SK-N-SH (cell line): ENCODE measurements around the gene BCL6B. TPM values are rescaled to one million over a fixed set of nuclear protein-coding genes. Genes with fewer than 3 reads are reported as not detected.

Experiments used
- CTCF ChIA-PET: fragments of 300-600, 350-600 bp; formaldehyde crosslinking; extraction: SDS; loops from one replicate; lab custom pipeline; 2021; lab: Yijun Ruan, JAX
- POLR2A ChIA-PET: fragments of 350-600 bp; sonication (Branson Sonifier 250); formaldehyde crosslinking; extraction: SDS; loops from one replicate; lab custom pipeline; 2020; ENCODE audit warnings: antibody characterized with exemption, inconsistent platforms; lab: Yijun Ruan, JAX
- DNase-seq: peaks from one replicate; pipeline ENCODE4 v3.0.0; 2012
- H2AFZ ChIP-seq: fragments of 200-600 bp; sonication (generic); 2 replicates; pipeline ENCODE4 v1.8.1; 2016; ENCODE audit warnings: antibody characterized with exemption, mild to moderate bottlenecking, low read depth
- H3F3A ChIP-seq: fragments of 200-600 bp; sonication (generic); replicated peaks from 2 replicates; pipeline ENCODE3; 2016; ENCODE audit warnings: antibody characterized with exemption, mild to moderate bottlenecking; ENCODE audit not compliant: insufficient read depth
- H3K27ac ChIP-seq, 2 experiments: fragments of 200-500 bp in 1 of 2; fragments of 200-600 bp in 1 of 2; sonication (Bioruptor generic) in 1 of 2; sonication (generic), shearing (Covaris generic) in 1 of 2; 2 replicates each; pipeline versions ENCODE4 v1.5.1 to v1.6.1; 2014 to 2016; ENCODE audit warnings: low read depth in 2 of 2, inconsistent platforms in 1 of 2, low read length in 1 of 2, mild to moderate bottlenecking in 1 of 2, mixed read lengths in 1 of 2
- H3K27me3 ChIP-seq: fragments of 200-600 bp; sonication (generic), shearing (Covaris generic); 2 replicates; pipeline ENCODE4 v1.6.1; 2016; ENCODE audit warnings: mixed run types; ENCODE audit not compliant: insufficient read depth
- H3K36me3 ChIP-seq, 2 experiments: fragments of 200-500 bp in 1 of 2; fragments of 200-600 bp in 1 of 2; sonication (Bioruptor generic) in 1 of 2; sonication (generic) in 1 of 2; replicated peaks in 1 of 2; 2 replicates each; pipeline versions ENCODE3 to v1.5.1; 2014 to 2016; ENCODE audit warnings: low read length in 1 of 2, mild to moderate bottlenecking in 1 of 2; ENCODE audit not compliant: insufficient read depth in 2 of 2, control insufficient read depth in 1 of 2
- H3K4me1 ChIP-seq, 2 experiments: fragments of 200-500 bp in 1 of 2; fragments of 200-600 bp in 1 of 2; sonication (Bioruptor generic) in 1 of 2; sonication (generic), shearing (Covaris generic) in 1 of 2; 2 replicates each; pipeline versions ENCODE4 v1.5.1 to v1.6.1; 2014 to 2016; ENCODE audit warnings: low read depth in 1 of 2, low read length in 1 of 2, mixed run types in 1 of 2; ENCODE audit not compliant: insufficient read depth in 2 of 2, control insufficient read depth in 1 of 2
- H3K4me2 ChIP-seq: fragments of 200-600 bp; sonication (generic), shearing (Covaris generic); 2 replicates; pipeline ENCODE4 v1.6.1; 2017; ENCODE audit warnings: mixed run types
- H3K4me3 ChIP-seq, 2 experiments: fragments of 200-500 bp in 1 of 2; fragments of 200-600 bp in 1 of 2; sonication (Bioruptor generic) in 1 of 2; sonication (generic), shearing (Covaris generic) in 1 of 2; 2 replicates each; pipeline versions ENCODE4 v1.5.1 to v1.8.1; 2014 to 2016; ENCODE audit warnings: low read depth in 2 of 2, inconsistent platforms in 1 of 2, low read length in 1 of 2, mild to moderate bottlenecking in 1 of 2, mixed read lengths in 1 of 2, moderate library complexity in 1 of 2
- H3K79me2 ChIP-seq: fragments of 200-600 bp; sonication (generic); 2 replicates; pipeline ENCODE4 v1.8.1; 2017; ENCODE audit warnings: mild to moderate bottlenecking; ENCODE audit not compliant: insufficient read depth
- H3K9ac ChIP-seq: fragments of 200-600 bp; sonication (generic); 2 replicates; pipeline ENCODE4 v1.6.1; 2017; ENCODE audit warnings: mixed run types
- H3K9me2 ChIP-seq: fragments of 200-600 bp; sonication (generic); 2 replicates; pipeline ENCODE4 v1.6.1; 2017; ENCODE audit warnings: mixed run types
- H3K9me3 ChIP-seq: fragments of 200-600 bp; sonication (generic); 2 replicates; pipeline ENCODE4 v1.6.1; 2017; ENCODE audit warnings: mixed run types, mild to moderate bottlenecking, moderate library complexity
- H4K20me1 ChIP-seq: fragments of 200-600 bp; sonication (generic); 2 replicates; pipeline ENCODE4 v1.6.1; 2017; ENCODE audit warnings: mild to moderate bottlenecking, mixed run types; ENCODE audit not compliant: insufficient read depth
- ELF1 ChIP-seq: IDR thresholded peaks from 2 replicates; pipeline ENCODE4 v1.4.0; 2012
- EZH2phosphoT487 ChIP-seq: fragments of 200-600 bp; sonication (generic); IDR thresholded peaks from 2 replicates; pipeline ENCODE4 v1.6.1; 2017; ENCODE audit warnings: low read depth, mixed run types, mild to moderate bottlenecking, antibody characterized with exemption, moderate library complexity, borderline replicate concordance
- FOSL2 ChIP-seq: IDR thresholded peaks from 2 replicates; pipeline ENCODE4 v1.4.0; 2012; ENCODE audit warnings: low read depth, mild to moderate bottlenecking, moderate library complexity, borderline replicate concordance
- FOXJ3 ChIP-seq: sonication (generic); formaldehyde crosslinking; IDR thresholded peaks from 2 replicates; pipeline ENCODE4 v1.5.1; 2020; ENCODE audit warnings: mild to moderate bottlenecking, missing genetic modification reagents
- FOXM1 ChIP-seq: IDR thresholded peaks from 2 replicates; pipeline ENCODE4 v1.4.0; 2012; ENCODE audit warnings: low read depth, mild to moderate bottlenecking
- GABPA ChIP-seq: IDR thresholded peaks from 2 replicates; pipeline ENCODE4 v1.4.0; 2012; ENCODE audit warnings: low read depth, mild to moderate bottlenecking
- GATA2 ChIP-seq: sonication (generic); formaldehyde crosslinking; IDR thresholded peaks from 2 replicates; pipeline ENCODE4 v1.5.0; 2020; ENCODE audit warnings: mild to moderate bottlenecking, missing genetic modification reagents
- JUND ChIP-seq: IDR thresholded peaks from 2 replicates; pipeline ENCODE4 v1.4.0; 2012
- MEF2A ChIP-seq: IDR thresholded peaks from 2 replicates; pipeline ENCODE4 v1.4.0; 2012; ENCODE audit warnings: low read depth, borderline replicate concordance
- MXI1 ChIP-seq: IDR thresholded peaks from 2 replicates; pipeline ENCODE4 v1.6.1; 2012; ENCODE audit warnings: mild to moderate bottlenecking, low read depth, low read length, improper control_type of control experiment
- NFIC ChIP-seq: IDR thresholded peaks from 2 replicates; pipeline ENCODE4 v1.4.0; 2012; ENCODE audit warnings: borderline replicate concordance
- RAD21 ChIP-seq: IDR thresholded peaks from 2 replicates; pipeline ENCODE4 v1.6.1; 2012; ENCODE audit warnings: mild to moderate bottlenecking, low read length
- RCOR1 ChIP-seq: fragments of 150-350 bp; IDR thresholded peaks from 2 replicates; pipeline ENCODE4 v1.6.1; 2017; ENCODE audit warnings: antibody characterized with exemption, low read length
- RXRA ChIP-seq: IDR thresholded peaks from 2 replicates; pipeline ENCODE4 v1.4.0; 2012; ENCODE audit warnings: low read depth, mild to moderate bottlenecking, borderline replicate concordance
- SMC3 ChIP-seq: IDR thresholded peaks from 2 replicates; pipeline ENCODE4 v1.6.1; 2012; ENCODE audit warnings: low read depth, low read length, improper control_type of control experiment
- TCF12 ChIP-seq: IDR thresholded peaks from 2 replicates; pipeline ENCODE4 v1.4.0; 2012
- YY1 ChIP-seq: IDR thresholded peaks from 2 replicates; pipeline ENCODE4 v1.4.0; 2012; ENCODE audit warnings: low read depth, mild to moderate bottlenecking
- WGBS: methylation state at CpG from one replicate; pipeline ENCODE4 v1.1.6; 2017; ENCODE audit warnings: low lambda C conversion rate; 5-methylcytosine and 5-hydroxymethylcytosine counted together
- polyA plus RNA-seq, 3 experiments: library from polyadenylated mRNA; depleted of rRNA; stranded (reverse); fragments of >200 nt; gene quantifications; 2 replicates each; pipeline ENCODE4 v1.2.3, GENCODE V29; 2012
- TF ChIP-seq, protein P1 (sequence below): IDR thresholded peaks from 2 replicates; pipeline ENCODE4 v1.4.0; 2012; ENCODE audit warnings: low read depth
- TF ChIP-seq, protein P2 (sequence below): fragments of 150-350 bp; IDR thresholded peaks from 2 replicates; pipeline ENCODE4 v1.6.1; 2016; ENCODE audit warnings: mild to moderate bottlenecking, low read depth, low read length
- TF ChIP-seq, protein P3 (sequence below): IDR thresholded peaks from 2 replicates; pipeline ENCODE4 v1.4.0; 2012; ENCODE audit warnings: low read depth, borderline replicate concordance
- TF ChIP-seq, protein P4 (sequence below): IDR thresholded peaks from 2 replicates; pipeline ENCODE4 v1.6.1; 2012; ENCODE audit warnings: mild to moderate bottlenecking, low read depth, low read length, moderate library complexity

BCL6B gene
- polyA plus RNA-seq, 1 of the 3 experiments (the other 2 are of a cell fraction) = 0.02 TPM

DNA sequence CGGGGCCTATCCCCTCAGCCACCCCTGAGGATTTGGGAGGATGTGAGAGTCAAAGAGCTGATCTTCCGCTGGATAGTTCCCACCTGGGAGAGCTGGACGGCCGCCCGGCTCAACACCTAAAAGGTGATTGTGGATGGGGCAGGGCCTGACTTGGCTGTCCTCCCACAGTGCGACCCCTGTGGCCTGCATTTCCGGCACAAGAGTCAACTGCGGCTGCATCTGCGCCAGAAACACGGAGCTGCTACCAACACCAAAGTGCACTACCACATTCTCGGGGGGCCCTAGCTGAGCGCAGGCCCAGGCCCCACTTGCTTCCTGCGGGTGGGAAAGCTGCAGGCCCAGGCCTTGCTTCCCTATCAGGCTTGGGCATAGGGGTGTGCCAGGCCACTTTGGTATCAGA lies 4.5 kb downstream of the BCL6B start:
- TF ChIP-seq, protein P1, sequence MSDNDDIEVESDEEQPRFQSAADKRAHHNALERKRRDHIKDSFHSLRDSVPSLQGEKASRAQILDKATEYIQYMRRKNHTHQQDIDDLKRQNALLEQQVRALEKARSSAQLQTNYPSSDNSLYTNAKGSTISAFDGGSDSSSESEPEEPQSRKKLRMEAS = no peak
- TF ChIP-seq RAD21 (no peak), FOXM1 (no peak), MXI1 (no peak), EZH2phosphoT487 (no peak), JUND (no peak), ELF1 (no peak), YY1 (no peak)
- TF ChIP-seq, protein P2, sequence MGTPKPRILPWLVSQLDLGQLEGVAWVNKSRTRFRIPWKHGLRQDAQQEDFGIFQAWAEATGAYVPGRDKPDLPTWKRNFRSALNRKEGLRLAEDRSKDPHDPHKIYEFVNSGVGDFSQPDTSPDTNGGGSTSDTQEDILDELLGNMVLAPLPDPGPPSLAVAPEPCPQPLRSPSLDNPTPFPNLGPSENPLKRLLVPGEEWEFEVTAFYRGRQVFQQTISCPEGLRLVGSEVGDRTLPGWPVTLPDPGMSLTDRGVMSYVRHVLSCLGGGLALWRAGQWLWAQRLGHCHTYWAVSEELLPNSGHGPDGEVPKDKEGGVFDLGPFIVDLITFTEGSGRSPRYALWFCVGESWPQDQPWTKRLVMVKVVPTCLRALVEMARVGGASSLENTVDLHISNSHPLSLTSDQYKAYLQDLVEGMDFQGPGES = no peak
- Histone ChIP-seq H3K9me2 (no peaks in the 10 kb centered on the region), H3K9me3 (no peaks in the 10 kb centered on the region), H3K4me3 (no peak overlapping the region), H3F3A (no peaks in the 10 kb centered on the region), H3K9ac (no peak overlapping the region), H3K79me2 (no peaks in the 10 kb centered on the region), H3K4me1 (peaks cover 0 to 9% of the 10 kb centered on the region in 2 experiments; a peak in 1 of 4 replicates), H3K27me3 (no peaks in the 10 kb centered on the region), H3K27ac (no peak overlapping the region), H4K20me1 (no peaks in the 10 kb centered on the region), H2AFZ (no peak overlapping the region), H3K4me2 (no peak overlapping the region), H3K36me3 (no peaks in the 10 kb centered on the region)
- 75% methylated on average over 1 of the region's 13 CpGs for WGBS
- DNase-seq = no peak
- ChIA-PET POLR2A (no interaction called here), CTCF (interaction anchor here (0.8 to 1.9 kb wide), 2 partner anchors 19 to 138 kb away, joined by 4 to 11 read pairs; no protein-coding TSS in a partner anchor)

DNA sequence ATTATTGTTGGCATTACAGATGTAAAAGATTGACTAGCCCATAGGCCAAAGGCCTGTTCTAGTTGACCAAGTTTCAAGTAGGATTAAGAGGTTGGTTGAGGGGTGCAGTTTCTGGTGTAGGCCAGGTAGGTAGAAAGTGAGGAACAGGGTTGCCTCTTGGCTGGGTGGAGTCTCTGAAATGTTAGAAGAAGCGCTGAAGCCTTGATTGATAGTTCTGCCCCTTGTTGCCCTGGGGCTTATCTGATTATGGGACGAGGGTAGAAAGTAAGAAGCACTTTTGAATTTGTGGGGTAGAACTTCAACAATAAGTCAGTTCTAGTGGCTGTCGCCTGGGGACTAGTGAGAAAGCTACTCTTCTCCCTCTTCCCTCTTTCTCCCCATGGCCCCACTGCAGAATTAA lies 6.2 kb downstream of the BCL6B start:
- Histone ChIP-seq H3K9me2 (no peaks in the 10 kb centered on the region), H3K79me2 (no peaks in the 10 kb centered on the region), H3F3A (peaks cover 4% of the 10 kb centered on the region), H3K27ac (no peak overlapping the region), H3K4me1 (peaks cover 0 to 1% of the 10 kb centered on the region in 2 experiments; a peak in 1 of 4 replicates), H4K20me1 (no peaks in the 10 kb centered on the region), H3K9me3 (no peaks in the 10 kb centered on the region), H3K4me3 (no peak overlapping the region), H3K4me2 (no peak overlapping the region), H2AFZ (no peak overlapping the region), H3K36me3 (no peaks in the 10 kb centered on the region), H3K9ac (no peak overlapping the region), H3K27me3 (no peaks in the 10 kb centered on the region)
- TF ChIP-seq SMC3 (no peak), FOSL2 (no peak), MEF2A (no peak), RXRA (no peak), JUND (no peak), TCF12 (no peak), GABPA (no peak), FOXJ3 (no peak), NFIC (no peak), GATA2 (CRISPR knock-in tag) (no peak), EZH2phosphoT487 (no peak), RCOR1 (no peak)
- TF ChIP-seq, protein P1 = no peak
- TF ChIP-seq, protein P2 = no peak
- TF ChIP-seq, protein P3, sequence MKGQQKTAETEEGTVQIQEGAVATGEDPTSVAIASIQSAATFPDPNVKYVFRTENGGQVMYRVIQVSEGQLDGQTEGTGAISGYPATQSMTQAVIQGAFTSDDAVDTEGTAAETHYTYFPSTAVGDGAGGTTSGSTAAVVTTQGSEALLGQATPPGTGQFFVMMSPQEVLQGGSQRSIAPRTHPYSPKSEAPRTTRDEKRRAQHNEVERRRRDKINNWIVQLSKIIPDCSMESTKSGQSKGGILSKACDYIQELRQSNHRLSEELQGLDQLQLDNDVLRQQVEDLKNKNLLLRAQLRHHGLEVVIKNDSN = no peak
- TF ChIP-seq, protein P4, sequence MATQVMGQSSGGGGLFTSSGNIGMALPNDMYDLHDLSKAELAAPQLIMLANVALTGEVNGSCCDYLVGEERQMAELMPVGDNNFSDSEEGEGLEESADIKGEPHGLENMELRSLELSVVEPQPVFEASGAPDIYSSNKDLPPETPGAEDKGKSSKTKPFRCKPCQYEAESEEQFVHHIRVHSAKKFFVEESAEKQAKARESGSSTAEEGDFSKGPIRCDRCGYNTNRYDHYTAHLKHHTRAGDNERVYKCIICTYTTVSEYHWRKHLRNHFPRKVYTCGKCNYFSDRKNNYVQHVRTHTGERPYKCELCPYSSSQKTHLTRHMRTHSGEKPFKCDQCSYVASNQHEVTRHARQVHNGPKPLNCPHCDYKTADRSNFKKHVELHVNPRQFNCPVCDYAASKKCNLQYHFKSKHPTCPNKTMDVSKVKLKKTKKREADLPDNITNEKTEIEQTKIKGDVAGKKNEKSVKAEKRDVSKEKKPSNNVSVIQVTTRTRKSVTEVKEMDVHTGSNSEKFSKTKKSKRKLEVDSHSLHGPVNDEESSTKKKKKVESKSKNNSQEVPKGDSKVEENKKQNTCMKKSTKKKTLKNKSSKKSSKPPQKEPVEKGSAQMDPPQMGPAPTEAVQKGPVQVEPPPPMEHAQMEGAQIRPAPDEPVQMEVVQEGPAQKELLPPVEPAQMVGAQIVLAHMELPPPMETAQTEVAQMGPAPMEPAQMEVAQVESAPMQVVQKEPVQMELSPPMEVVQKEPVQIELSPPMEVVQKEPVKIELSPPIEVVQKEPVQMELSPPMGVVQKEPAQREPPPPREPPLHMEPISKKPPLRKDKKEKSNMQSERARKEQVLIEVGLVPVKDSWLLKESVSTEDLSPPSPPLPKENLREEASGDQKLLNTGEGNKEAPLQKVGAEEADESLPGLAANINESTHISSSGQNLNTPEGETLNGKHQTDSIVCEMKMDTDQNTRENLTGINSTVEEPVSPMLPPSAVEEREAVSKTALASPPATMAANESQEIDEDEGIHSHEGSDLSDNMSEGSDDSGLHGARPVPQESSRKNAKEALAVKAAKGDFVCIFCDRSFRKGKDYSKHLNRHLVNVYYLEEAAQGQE = no peak
- POLR2A ChIA-PET = no interaction called here
- CTCF ChIA-PET = no interaction called here
- WGBS = 64% methylated on average over 3 of the region's 3 CpGs
- DNase-seq = no peak
